Neuron (in vitro differentiated cells): ENCODE measurements around the gene MGAT3.

Experiments used
- H2AFZ ChIP-seq: one replicate; pipeline ENCODE4 v1.6.1; 2013; ENCODE audit warnings: low read depth, mild to moderate bottlenecking, inconsistent platforms, low read length, moderate library complexity
- H3K27me3 ChIP-seq: one replicate; pipeline ENCODE4 v1.6.1; 2013; ENCODE audit warnings: low read length; ENCODE audit not compliant: insufficient read depth
- H3K36me3 ChIP-seq: one replicate; pipeline ENCODE4 v1.6.1; 2013; ENCODE audit warnings: low read length; ENCODE audit not compliant: insufficient read depth
- H3K4me1 ChIP-seq: one replicate; pipeline ENCODE4 v1.6.1; 2013; ENCODE audit warnings: low read length; ENCODE audit not compliant: insufficient read depth
- H3K4me3 ChIP-seq: 2 replicates; pipeline ENCODE4 v1.5.1; 2013; ENCODE audit warnings: mild to moderate bottlenecking, low read length, moderate library complexity
- H3K9me3 ChIP-seq: one replicate; pipeline ENCODE4 v1.6.1; 2013; ENCODE audit warnings: low read length

The MGAT3 gene

DNA sequence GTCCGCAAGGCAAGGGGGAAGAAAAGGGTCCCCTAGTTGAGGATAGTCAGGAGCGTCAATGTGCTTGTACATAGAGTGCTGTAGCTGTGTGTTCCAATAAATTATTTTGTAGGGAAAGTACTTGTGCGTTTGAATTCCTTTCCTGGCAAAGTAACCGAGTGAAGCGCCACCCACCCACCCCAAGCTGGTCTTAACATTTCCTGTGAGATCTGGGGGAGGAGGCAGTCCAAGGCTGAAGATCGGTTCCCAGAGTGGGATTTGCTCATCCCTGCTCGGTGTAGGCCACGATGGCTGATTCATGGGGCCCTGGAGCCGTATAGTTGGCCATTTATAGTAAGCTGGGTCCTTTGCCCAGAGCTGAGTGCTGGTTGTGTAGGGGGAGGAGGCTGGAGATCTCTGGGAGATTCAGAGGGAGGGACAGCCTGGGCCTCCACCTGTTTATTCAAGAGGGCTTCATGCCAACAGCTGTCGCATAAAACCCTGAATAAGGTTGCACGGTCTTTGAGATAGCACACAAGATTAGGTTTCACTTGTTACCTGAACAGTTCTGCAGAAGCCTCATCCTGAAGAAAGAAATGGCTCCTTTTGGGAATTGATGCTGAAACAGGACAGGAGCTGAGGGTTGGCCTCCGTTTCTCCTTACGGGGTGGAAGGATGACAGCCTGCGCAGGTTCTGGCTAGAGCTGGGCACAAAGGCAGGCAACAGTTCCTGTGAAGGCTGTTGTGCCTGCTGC is 65.9 kb downstream of the MGAT3 start:
- no peaks in the 10 kb centered on the region for H3K9me3 ChIP-seq
- no peak overlapping the region for H2AFZ ChIP-seq
- H3K27me3 ChIP-seq, result no peaks in the 10 kb centered on the region
- peaks cover 35% of the 10 kb centered on the region for H3K36me3 ChIP-seq
- H3K4me3 ChIP-seq, result peak overlapping the region; percentile 96
- H3K4me1 ChIP-seq, result peaks cover 40% of the 10 kb centered on the region

DNA sequence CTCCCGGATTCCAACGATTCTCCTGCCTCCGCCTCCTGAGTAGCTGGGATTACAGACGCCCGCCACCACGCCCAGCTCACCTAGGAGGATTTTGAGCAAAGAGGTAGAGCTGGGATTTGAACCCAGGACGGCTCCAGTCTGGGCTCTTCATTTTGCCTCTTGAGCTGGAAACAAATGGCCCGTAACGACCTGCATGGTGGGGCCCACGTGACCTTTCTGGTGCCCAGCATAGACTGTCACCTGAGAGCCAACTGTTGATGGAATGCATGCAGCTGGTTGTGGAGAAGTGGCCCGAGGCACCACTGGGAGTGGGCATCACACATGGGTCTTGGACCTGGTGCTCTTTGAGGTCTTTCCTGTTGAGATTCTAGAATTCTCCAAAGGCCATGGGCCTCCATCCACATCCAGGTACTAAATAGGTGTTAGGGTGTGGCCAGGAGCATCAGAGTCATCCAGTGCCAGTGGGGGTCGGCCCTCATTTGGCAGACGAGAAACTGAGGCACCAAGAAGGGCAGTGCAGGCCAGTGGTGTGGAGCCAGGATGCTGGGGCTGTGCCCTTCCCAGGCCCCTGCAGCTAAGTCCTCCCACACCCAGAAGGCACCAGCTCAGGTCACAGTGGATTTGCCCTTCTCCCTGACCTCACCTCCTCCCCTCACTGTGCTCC is 67.4 kb downstream of the MGAT3 start:
- Histone ChIP-seq H3K4me1 (peaks cover 44% of the 10 kb centered on the region), H3K4me3 (no peak overlapping the region), H2AFZ (no peak overlapping the region), H3K27me3 (no peaks in the 10 kb centered on the region), H3K36me3 (peaks cover 37% of the 10 kb centered on the region), H3K9me3 (no peaks in the 10 kb centered on the region)

DNA sequence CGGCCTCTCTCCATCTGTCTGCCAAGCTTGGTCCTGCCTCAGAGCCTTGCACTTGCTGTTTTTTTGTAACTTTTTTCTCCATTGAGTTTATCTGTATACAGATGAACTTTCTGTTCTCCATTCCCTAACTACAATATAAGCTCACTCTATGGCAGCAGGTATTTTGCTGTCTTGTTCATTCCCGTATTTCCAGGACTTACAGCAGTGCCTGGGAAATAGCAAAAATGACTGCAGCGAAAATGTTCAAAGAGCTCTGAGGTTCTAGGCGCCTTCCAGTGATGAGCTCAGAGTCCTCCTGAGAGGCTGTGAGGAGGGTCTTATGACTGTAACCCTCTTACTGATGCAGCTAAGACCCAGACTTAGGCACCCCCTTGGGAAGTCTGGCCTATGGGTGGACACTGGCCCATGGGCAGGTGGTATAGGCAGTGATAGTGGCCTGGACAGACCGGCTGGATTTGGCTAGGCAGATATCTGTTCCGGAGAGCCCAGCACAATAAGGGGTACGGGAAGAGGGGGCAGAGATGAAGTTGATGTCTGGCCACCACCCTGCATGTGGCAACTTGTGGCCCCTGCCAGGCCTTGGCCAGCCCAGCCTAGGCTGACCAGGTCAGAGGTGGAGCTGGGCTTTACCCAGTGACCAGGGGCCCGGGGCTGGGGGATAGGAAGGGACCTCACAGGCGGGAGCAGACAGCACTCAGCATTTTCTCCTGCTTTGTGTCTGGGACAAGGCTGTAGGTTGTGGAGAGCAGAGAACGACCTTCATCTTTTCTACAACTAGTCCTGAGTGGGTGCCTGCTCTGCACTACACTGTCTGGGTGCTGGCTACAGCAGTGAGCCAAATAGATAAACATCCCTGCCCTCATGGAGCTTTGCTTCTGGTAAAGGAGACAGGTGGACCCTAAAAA is 68.2 kb downstream of the MGAT3 start:
- peaks cover 44% of the 10 kb centered on the region for H3K36me3 ChIP-seq
- H3K4me3 ChIP-seq, result no peak overlapping the region
- no peaks in the 10 kb centered on the region for H3K9me3 ChIP-seq
- H3K27me3 ChIP-seq, result no peaks in the 10 kb centered on the region
- peaks cover 45% of the 10 kb centered on the region for H3K4me1 ChIP-seq
- no peak overlapping the region for H2AFZ ChIP-seq

DNA sequence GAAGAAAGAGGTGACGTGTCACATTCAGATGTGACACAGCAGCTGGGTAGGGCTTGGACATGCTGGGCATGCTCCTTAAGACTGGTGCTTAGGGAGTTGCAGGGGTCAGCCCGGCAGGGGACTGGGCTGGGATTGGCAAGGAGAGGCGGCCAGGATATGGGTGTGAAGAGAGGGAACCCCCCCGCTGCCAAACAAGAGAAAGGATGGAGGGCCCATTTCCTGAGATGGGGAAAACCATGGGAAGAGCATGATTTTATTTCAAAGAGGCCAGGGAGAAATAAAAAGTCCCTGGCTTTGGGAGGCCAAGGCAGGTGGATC is 68.8 kb downstream of the MGAT3 start:
- Histone ChIP-seq H3K4me1 (peaks cover 45% of the 10 kb centered on the region), H3K9me3 (no peaks in the 10 kb centered on the region), H3K27me3 (no peaks in the 10 kb centered on the region), H2AFZ (no peak overlapping the region), H3K4me3 (no peak overlapping the region), H3K36me3 (peaks cover 44% of the 10 kb centered on the region)

DNA sequence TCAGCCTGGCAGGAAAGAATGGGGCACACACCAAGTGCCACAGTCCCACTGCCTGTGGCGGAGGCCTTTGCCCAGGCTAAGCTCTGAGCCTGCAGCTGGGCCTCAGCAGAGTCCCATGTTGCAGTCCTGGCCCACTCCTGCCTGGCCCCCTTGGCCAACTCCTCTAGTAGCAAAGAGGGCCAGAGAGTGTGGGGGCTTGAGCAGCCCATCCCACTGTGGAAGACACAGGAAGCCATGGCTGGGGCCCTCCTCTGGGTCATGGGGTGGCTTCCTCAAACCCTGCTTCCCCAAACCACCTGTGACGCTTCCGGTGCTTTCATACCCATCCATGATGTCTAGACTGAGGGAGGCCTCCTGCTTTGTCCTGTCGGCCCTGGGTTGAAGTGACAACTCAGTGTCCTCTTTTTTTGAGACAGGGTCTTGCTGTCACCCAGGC is 69.9 kb downstream of the MGAT3 start:
- Histone ChIP-seq H3K4me1 (peaks cover 52% of the 10 kb centered on the region), H3K4me3 (no peak overlapping the region), H3K9me3 (no peaks in the 10 kb centered on the region), H3K36me3 (peaks cover 42% of the 10 kb centered on the region), H2AFZ (no peak overlapping the region), H3K27me3 (no peaks in the 10 kb centered on the region)

DNA sequence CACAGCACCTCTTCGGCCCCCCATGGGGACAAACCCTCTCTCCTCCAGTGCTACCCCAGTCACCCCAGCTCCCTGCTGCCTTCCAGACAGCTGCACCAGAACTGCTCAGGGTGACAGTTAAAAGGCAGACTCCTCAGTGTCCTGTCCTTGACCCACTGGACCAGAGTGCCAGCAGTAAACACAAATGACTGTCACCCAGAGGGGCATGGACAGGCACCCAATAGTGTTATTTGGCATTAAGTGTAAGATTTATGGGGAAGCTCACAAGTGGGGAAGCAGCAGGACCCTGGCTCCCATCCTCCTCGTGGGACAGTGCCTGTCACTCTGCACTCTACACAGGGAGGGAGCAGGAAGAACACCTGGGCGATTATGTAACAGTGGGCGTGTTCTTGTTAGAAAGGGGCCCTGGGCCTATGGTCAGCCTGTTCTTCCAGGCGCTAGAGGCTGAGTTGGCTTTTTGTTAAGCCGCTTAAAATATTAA is 70.7 kb downstream of the MGAT3 start:
- H3K4me3 ChIP-seq, result no peak overlapping the region
- no peaks in the 10 kb centered on the region for H3K27me3 ChIP-seq
- no peak overlapping the region for H2AFZ ChIP-seq
- H3K4me1 ChIP-seq, result peaks cover 50% of the 10 kb centered on the region
- peaks cover 36% of the 10 kb centered on the region for H3K36me3 ChIP-seq
- H3K9me3 ChIP-seq, result no peaks in the 10 kb centered on the region

DNA sequence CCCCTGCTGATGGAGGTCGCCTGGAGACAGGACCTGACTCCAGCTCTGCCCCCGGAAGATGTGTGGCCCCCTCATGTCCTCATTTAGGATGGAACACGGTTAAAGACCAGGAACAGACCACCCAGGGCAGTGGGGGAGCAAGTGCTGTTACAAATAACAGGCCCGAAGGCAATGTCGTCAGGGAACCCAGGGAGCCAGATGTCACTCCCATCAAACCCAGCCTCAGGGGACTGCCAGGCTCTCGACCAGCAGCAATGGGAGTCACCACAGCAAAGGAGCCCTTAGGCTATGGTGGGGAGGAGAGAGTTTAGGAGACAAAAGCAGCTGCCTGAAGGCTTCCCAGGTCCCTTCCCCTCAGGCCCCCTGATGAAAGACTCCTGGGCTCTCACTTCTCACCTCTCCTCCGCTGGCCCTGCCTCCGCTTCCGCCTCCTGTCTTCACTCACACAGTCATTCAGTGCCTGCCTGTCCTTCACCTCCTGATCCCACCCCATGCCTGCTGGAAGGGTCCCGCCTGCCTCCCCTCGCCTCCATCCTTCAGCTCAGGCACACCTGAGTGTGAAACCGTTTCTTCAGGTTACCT is 71.4 kb downstream of the MGAT3 start:
- Histone ChIP-seq H3K4me1 (peaks cover 43% of the 10 kb centered on the region), H2AFZ (no peak overlapping the region), H3K9me3 (no peaks in the 10 kb centered on the region), H3K36me3 (peaks cover 29% of the 10 kb centered on the region), H3K27me3 (no peaks in the 10 kb centered on the region), H3K4me3 (no peak overlapping the region)

DNA sequence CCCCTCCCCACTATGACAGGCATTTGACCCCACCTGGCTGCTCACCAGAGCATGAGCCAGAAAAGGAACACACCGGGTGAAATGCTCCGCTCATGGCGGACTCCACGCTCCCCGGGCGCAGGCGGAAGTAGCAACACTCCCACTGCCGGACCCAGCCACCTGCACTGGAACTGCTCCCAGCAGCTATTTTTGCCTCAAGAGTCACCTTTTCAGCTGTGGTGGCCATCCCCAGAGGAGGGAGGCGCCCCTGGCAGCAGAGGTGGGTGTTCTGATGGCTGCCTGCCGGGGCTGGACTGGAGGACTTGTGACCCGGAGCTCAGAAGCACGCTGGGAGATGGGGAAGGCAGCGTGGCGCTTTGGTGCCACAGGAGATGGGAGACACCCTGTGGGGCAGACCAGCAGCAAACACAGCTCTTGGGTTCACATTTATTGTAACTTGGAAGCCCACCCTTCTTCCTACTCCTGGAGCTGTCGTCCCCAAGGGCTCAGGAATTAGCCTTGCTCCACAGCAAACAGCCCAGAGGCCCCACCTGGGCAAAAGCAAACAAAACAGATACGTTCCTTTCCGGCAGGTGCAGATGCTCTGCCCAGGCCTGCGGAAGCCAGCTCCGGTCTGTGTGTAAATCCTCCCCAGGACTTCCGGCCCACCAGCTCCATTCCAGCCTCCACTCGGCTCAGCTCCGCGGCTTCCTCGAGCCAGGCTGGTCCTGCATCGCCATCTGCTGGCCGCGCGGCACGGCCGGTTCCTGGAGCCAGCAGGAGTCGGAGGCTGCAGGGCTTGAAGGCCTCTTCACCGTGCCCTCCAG is 72.1 kb downstream of the MGAT3 start:
- Histone ChIP-seq H3K4me3 (no peak overlapping the region), H2AFZ (no peak overlapping the region), H3K9me3 (no peaks in the 10 kb centered on the region), H3K4me1 (peaks cover 41% of the 10 kb centered on the region), H3K27me3 (no peaks in the 10 kb centered on the region), H3K36me3 (peaks cover 26% of the 10 kb centered on the region)

DNA sequence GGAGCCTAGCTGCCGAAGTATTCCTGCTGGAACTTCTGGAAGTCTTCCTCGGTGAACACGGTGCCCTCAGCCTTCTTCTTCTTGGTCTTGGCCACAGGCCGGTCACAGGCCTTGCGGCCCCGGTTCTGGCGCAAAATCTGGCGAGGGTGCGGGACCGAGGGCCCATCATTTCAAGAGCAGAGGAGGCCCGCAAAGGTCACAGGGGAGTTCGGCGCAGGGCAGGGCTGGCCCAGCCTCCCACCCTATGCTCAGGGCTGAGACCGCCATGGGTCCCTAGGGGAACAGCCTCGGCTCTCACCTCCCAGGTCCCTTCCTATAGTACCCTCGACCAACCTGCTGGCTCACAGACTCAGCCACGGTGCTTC is 72.7 kb downstream of the MGAT3 start:
- Histone ChIP-seq H2AFZ (no peak overlapping the region), H3K36me3 (peaks cover 20% of the 10 kb centered on the region), H3K27me3 (no peaks in the 10 kb centered on the region), H3K4me1 (peaks cover 43% of the 10 kb centered on the region), H3K9me3 (no peaks in the 10 kb centered on the region), H3K4me3 (no peak overlapping the region)

DNA sequence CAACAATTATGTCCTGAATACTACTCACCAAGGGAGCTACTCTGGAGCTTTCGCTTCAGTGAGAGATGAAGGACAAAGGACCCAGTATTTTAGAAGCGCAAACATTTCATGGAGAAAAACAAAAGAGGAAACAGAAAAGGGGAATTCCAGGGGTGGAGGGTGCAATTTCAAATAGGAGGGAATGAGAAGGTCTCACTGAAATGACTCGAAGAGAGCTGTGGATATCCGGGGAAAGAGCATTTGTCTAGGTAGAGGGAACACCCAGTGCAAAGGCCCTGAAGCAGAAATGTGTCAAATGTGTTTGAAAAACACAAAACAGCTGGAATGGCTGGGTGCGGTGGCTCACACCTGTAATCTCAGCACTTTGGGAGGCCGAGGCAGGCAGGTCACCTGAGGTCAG is 73.3 kb downstream of the MGAT3 start:
- H3K4me1 ChIP-seq, result peaks cover 47% of the 10 kb centered on the region
- H3K27me3 ChIP-seq, result no peaks in the 10 kb centered on the region
- H3K36me3 ChIP-seq, result peaks cover 18% of the 10 kb centered on the region
- H2AFZ ChIP-seq, result no peak overlapping the region
- no peak overlapping the region for H3K4me3 ChIP-seq
- H3K9me3 ChIP-seq, result no peaks in the 10 kb centered on the region

DNA sequence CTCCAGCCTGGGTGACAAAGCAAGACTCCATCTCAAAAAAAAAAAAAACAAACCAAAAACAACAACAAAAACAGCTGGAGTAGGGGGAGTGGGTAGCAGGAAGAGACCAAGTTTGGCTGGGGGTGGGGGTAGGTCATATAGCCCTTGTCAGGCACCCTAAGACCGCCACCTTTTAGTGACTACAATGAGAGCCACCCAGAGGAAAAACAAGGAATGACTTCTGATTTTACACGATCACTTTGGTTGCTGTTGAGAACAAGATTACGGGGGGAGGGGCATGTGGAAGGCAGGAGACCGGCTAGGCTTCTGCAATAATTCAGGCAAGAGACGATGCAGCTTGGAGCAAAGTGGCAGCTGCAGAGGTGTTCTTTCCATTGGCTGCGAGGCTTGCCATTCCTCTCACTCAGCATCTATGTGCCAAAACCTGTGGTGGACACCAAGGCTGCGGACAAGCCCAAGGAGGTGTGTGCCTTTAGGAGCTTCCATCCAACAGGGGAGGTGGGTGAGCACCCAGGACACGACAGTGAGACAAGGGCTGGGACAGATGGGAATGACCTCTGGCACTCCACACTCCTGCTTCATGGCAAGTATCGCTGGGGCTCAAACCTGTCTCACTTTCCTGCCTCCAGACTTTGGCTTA is 74.0 kb downstream of the MGAT3 start:
- Histone ChIP-seq H2AFZ (no peak overlapping the region), H3K4me1 (peaks cover 48% of the 10 kb centered on the region), H3K9me3 (no peaks in the 10 kb centered on the region), H3K36me3 (peaks cover 18% of the 10 kb centered on the region), H3K4me3 (peak overlapping the region; percentile 6), H3K27me3 (no peaks in the 10 kb centered on the region)
